DOHH2 (cell line): ENCODE measurements around the gene EME2.

ENCODE experiments used
- CTCF ChIP-seq: fragments of 200-600 bp; sonication (generic); IDR thresholded peaks from one replicate; pipeline ENCODE4 v1.5.1; 2014; ENCODE audit warnings: antibody characterized with exemption, mild to moderate bottlenecking, low read depth, low read length; ENCODE audit not compliant: poor library complexity, severe bottlenecking
- EZH2phosphoT487 ChIP-seq: fragments of 200-600 bp; sonication (generic); IDR thresholded peaks from 2 replicates; pipeline ENCODE4 v1.6.1; 2017; ENCODE audit warnings: borderline replicate concordance, mild to moderate bottlenecking, antibody characterized with exemption, low read length, moderate library complexity, mixed read lengths

- TF ChIP-seq CTCF (no peak), EZH2phosphoT487 (no peak)
Observed at GRCh38 chr16:1734123-1734522, 38.5 kb upstream of the EME2 start.
